Choroid plexus epithelial cell (primary cell): ENCODE data around the gene CNTN6.

Source experiments
- DNase-seq: peaks from one replicate; pipeline ENCODE4 v3.0.0-alpha.2; 2010; ENCODE audit warnings: low read depth
- H3K4me3 ChIP-seq: 2 replicates; pipeline ENCODE4 v1.5.1; 2011; ENCODE audit warnings: low read depth, mild to moderate bottlenecking, control low read depth, low read length, moderate library complexity
- TF ChIP-seq, protein P1 (sequence below): conservative IDR thresholded peaks from 2 replicates; pipeline ENCODE4 v1.5.1; 2011; ENCODE audit warnings: low read depth, mild to moderate bottlenecking, control low read depth, inconsistent platforms, low read length, moderate library complexity

Gene CNTN6

DNA sequence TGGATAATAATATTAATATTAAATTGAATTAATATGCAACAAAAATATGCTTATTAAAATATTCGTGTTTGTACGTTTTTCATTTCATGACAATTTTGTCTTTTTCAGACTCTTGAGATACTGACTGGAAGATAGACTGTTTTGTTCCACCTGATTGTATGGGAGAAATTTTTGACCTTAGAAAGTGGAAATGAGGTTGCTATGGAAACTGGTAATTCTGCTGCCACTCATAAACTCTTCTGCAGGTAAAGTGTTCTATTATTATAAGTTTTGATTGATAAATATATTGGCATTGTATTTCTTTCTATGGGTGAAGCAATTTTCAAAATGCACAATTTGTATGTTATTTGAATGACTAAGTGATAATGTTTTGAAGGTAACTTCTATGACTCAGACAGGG, 55.0 kb downstream of the CNTN6 start:
- DNase-seq, result no peak
- TF ChIP-seq, protein P1, sequence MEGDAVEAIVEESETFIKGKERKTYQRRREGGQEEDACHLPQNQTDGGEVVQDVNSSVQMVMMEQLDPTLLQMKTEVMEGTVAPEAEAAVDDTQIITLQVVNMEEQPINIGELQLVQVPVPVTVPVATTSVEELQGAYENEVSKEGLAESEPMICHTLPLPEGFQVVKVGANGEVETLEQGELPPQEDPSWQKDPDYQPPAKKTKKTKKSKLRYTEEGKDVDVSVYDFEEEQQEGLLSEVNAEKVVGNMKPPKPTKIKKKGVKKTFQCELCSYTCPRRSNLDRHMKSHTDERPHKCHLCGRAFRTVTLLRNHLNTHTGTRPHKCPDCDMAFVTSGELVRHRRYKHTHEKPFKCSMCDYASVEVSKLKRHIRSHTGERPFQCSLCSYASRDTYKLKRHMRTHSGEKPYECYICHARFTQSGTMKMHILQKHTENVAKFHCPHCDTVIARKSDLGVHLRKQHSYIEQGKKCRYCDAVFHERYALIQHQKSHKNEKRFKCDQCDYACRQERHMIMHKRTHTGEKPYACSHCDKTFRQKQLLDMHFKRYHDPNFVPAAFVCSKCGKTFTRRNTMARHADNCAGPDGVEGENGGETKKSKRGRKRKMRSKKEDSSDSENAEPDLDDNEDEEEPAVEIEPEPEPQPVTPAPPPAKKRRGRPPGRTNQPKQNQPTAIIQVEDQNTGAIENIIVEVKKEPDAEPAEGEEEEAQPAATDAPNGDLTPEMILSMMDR, result no peak
- H3K4me3 ChIP-seq, result no peak overlapping the region

DNA sequence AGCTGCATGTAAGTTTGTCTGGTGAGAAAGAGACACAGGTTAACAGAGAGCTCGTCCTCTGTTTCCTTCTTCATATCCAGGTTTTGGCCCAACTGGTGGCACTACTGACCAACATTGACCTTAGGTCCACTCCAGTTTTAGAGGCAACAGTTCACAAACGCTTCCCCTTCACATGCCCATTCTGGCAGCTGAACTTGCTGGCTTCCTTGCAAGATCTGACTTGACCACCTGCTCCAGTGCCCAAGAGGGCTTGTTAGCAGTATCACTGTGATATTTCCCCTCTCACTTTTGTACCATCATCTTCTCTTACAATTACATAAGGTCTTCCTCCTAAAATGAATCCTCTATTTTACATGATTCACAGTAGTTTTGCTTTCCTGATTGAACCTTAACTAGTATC, 71.3 kb downstream of the CNTN6 start:
- TF ChIP-seq, protein P1, result no peak
- H3K4me3 ChIP-seq, result no peak overlapping the region
- DNase-seq, result no peak

DNA sequence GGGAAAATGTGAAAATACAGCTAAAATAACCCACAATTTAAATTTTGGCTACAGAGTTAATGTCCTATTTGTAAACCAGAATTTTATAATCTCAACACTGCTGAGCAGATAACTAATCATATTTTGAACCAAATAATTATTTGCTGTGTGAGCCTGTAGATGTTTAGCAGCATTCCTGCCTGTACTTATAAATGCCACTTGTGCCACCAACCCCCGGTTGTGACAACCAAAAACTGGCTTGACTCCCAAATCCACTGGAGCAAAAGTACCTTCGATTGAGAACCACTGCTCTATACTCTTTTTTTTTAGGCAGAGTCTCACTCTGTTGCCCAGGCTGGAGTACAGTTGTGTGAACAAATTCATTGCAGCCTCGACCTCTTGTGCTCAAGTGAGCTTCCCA, 78.5 kb downstream of the CNTN6 start:
- DNase-seq, result no peak
- TF ChIP-seq, protein P1, result no peak
- H3K4me3 ChIP-seq, result no peak overlapping the region

DNA sequence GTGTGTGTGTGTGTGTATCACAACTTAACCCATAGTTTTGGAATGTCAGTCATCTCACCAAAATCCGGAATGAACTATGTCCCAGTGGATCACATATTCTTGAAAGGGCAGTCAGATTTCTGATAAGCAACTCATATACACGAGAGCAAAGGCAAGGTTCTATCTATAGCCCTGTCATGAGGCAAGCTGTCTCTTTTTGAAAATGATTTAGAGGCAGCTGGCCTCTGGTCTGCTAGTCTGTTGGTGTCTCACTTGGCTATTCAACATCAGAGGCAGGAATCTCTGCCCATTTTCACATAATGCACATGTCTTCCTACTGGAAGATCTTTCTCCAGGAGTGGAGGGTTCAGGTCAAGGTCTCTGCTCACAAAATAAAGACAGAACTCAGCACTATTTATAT, 79.8 kb downstream of the CNTN6 start:
- H3K4me3 ChIP-seq, result no peak overlapping the region
- DNase-seq, result no peak
- TF ChIP-seq, protein P1, result no peak

DNA sequence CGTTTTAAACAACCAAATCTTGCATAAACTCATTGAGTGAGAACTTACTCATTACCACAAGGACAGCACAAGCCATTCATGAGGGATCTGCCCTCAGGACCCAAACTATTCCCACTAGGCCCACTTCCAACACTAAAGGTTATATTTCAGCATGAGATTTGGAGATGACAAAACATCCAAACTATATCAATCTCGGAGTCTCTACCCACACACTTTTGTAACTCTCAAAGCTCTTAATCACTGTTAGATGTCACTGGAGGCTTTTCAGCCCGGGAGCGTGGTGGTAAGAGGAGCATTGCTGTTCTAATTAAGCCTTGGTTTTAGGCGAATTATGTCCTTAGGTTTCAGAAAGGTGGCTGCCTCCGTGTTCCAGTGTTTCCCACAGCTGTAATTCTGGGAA, 86.3 kb downstream of the CNTN6 start:
- no peak for DNase-seq
- no peak overlapping the region for H3K4me3 ChIP-seq
- TF ChIP-seq, protein P1, result no peak

DNA sequence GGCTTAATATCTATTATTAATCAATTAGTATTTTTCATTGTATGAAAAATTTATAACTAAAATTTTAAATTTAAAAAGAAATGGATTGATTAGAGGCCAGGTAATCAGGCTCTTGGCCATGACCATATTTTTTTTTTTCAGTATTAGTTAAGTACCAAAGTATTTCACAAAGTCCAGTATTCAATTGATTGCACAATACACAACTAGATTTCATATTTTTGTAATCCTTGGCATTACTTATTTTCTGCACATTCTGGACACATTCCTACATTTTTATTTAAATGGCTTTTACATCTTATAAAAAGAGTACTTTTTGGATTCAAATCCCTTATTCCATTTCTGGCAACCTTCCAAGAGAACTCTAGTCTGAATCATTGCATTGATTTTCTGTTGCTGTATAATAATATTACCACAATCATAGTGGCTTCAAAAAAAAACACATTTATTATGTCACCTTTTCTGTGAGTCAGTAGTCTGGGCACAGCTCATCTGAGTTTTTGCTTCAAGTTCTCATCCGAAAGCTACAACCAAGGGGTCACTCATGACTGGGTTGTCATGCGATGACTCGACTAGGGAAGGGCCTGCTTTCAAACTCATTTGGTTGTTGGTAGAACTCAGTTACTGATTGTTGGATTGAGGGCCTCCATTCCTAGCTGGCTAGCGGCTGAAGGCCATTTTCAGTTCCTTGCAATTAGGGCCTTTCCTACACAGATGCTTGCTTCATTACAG, 90.7 kb downstream of the CNTN6 start:
- peak; percentile 40 for DNase-seq
- TF ChIP-seq, protein P1, result no peak
- no peak overlapping the region for H3K4me3 ChIP-seq

DNA sequence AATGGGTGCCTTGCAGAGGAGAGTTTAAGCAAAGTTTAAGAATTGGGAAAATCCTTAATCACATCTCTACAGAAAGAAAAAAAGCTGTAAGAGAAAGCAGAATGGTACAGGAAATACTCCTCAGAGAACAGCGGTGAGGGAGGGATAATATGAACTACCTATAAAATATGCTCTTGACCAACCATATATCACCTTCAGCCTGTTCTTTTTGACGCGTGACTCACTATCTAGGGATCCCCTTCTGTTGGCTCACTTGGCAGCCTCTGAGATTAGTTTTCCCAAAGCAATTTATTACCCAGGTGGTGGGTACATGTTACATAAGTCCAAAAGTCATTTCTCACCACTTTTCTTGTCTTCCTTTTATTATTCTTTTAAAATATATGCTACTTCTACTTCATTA, 97.7 kb downstream of the CNTN6 start:
- no peak for DNase-seq
- TF ChIP-seq, protein P1, result no peak
- H3K4me3 ChIP-seq, result no peak overlapping the region
